Endothelial cell (in vitro differentiated cells): ENCODE data around the gene NFXL1. TPM values are rescaled to one million over a fixed set of nuclear protein-coding genes. Genes with fewer than 3 reads are reported as not detected.

Experiments used
- DNase-seq: peaks from one replicate; pipeline ENCODE4 v3.0.0; 2021; ENCODE audit warnings: low spot score
- H3K27ac Mint-ChIP-seq: one replicate; pipeline ENCODE4 v1.8.0; 2021; ENCODE audit warnings: mixed read lengths, inconsistent platforms; ENCODE audit not compliant: unreplicated experiment
- H3K27me3 Mint-ChIP-seq: one replicate; pipeline ENCODE4 v1.8.0; 2021; ENCODE audit warnings: mild to moderate bottlenecking, moderate library complexity, mixed read lengths, inconsistent platforms; ENCODE audit not compliant: unreplicated experiment
- H3K36me3 Mint-ChIP-seq: one replicate; pipeline ENCODE4 v1.8.0; 2021; ENCODE audit warnings: mild to moderate bottlenecking, low read depth, mixed read lengths, inconsistent platforms; ENCODE audit not compliant: unreplicated experiment
- H3K4me1 Mint-ChIP-seq: one replicate; pipeline ENCODE4 v1.8.0; 2021; ENCODE audit warnings: mild to moderate bottlenecking, mixed read lengths, inconsistent platforms; ENCODE audit not compliant: unreplicated experiment
- H3K4me3 Mint-ChIP-seq: one replicate; pipeline ENCODE4 v1.8.0; 2021; ENCODE audit warnings: mild to moderate bottlenecking, mixed read lengths, inconsistent platforms; ENCODE audit not compliant: unreplicated experiment
- H3K9me3 Mint-ChIP-seq: one replicate; pipeline ENCODE4 v1.8.0; 2021; ENCODE audit warnings: mixed read lengths, inconsistent platforms; ENCODE audit not compliant: unreplicated experiment
- CTCF ChIP-seq: fragments of 200-600 bp; sonication (generic); IDR thresholded peaks from one replicate; pipeline ENCODE4 v1.5.0; 2021; ENCODE audit warnings: antibody characterized with exemption; ENCODE audit not compliant: unreplicated experiment
- total RNA-seq: library from RNA; stranded (reverse); fragmentation: NEBNext Ultra II Directional; extraction: Animal tissue kit (Norgen Biotek cat#: 25700); gene quantifications from one replicate; pipeline ENCODE4 v1.2.1, GENCODE V29; 2021; ENCODE audit not compliant: unreplicated experiment

Gene NFXL1
- total RNA-seq, 1 donor from 2014 or later = 20.0 TPM

DNA sequence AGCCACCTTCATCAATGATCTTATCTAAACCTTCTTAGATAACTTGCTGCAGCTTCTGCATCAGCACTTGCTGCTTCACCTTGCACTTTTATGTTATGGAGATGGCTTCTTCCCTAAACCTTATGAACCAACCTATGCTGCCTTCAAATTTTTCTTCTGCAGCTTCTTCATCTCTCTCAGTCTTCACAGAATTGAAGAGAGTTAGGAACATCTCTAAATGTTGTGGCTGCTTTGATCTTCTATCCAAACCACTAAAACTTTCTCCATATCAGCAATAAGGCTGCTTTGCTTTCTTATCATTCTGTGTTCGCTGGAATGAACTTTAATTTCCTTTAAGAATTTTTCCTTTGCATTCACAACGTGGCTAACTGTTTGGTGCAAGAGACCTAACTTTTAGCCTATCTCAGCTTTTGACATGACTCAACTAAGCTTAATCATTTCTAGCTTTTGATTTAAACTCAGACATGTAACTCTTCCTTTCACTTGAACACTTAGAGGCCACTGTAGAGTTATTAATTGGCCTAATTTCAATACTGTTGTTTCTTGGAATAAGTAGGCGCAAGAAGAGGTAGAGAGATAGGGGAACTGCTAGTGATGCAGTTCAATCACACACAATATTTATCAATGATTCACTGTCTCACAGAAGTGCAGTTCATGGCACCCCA is 40.4 kb downstream of the NFXL1 start:
- H3K4me1 Mint-ChIP-seq = no peaks in the 10 kb centered on the region
- no peak for DNase-seq
- peaks cover 40% of the 10 kb centered on the region for H3K36me3 Mint-ChIP-seq
- no peak overlapping the region for H3K27ac Mint-ChIP-seq
- peaks cover 2% of the 10 kb centered on the region for H3K27me3 Mint-ChIP-seq
- H3K9me3 Mint-ChIP-seq = no peaks in the 10 kb centered on the region
- peak overlapping the region; percentile 37 for H3K4me3 Mint-ChIP-seq
- no peak for TF ChIP-seq CTCF

DNA sequence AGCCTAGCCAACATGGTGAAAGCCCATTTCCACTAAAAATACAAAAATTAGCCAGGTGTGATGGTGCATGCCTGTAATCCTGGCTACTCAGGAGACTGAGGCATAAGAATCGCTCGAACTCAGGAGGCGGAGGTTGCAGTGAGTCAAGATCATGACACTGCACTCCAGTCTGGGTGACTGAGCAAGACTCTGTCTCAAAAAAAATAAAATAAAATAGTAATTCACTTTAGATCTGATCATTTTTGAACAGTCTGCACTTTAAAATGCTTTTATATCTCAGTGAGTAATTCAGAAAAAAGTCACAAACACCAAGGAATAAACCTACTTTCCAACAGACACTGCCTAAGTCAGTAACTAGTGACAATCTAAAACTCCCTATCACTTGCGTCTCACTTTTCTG is 50.9 kb downstream of the NFXL1 start:
- Mint-ChIP-seq H3K9me3 (no peaks in the 10 kb centered on the region), H3K4me3 (no peak overlapping the region), H3K36me3 (no peaks in the 10 kb centered on the region), H3K4me1 (peaks cover 3% of the 10 kb centered on the region), H3K27me3 (peaks cover 3% of the 10 kb centered on the region), H3K27ac (no peak overlapping the region)
- no peak for TF ChIP-seq CTCF
- no peak for DNase-seq

DNA sequence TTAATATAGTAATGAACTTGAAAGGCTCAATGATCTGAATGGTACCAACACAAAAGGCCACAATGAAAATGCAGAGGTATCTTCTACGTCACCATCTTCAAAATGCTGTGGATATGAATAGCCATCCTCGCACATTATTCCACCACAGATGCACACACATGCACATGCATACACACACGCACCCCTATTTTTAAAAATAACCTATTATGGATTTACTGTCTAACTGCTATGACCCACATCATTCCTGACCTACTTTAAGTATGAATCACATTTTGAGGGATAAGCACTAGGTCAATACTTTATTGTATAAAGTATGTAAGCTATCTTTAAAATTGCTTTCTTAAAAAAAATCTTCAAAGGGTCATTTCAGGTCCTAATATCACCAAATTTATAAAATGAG is 52.1 kb downstream of the NFXL1 start:
- Mint-ChIP-seq H3K27ac (no peak overlapping the region), H3K27me3 (peaks cover 3% of the 10 kb centered on the region), H3K4me1 (peaks cover 3% of the 10 kb centered on the region), H3K36me3 (no peaks in the 10 kb centered on the region), H3K9me3 (no peaks in the 10 kb centered on the region), H3K4me3 (no peak overlapping the region)
- no peak for TF ChIP-seq CTCF
- no peak for DNase-seq

GRCh38 chr4:47860305-47860704 is 54.1 kb downstream of the NFXL1 start:
- H3K4me1 Mint-ChIP-seq = peaks cover 1% of the 10 kb centered on the region
- H3K27me3 Mint-ChIP-seq = peaks cover 2% of the 10 kb centered on the region
- no peak for DNase-seq
- H3K27ac Mint-ChIP-seq = no peak overlapping the region
- no peak overlapping the region for H3K4me3 Mint-ChIP-seq
- H3K36me3 Mint-ChIP-seq = no peaks in the 10 kb centered on the region
- TF ChIP-seq CTCF = no peak
- H3K9me3 Mint-ChIP-seq = no peaks in the 10 kb centered on the region

- Mint-ChIP-seq H3K9me3 (no peaks in the 10 kb centered on the region), H3K27ac (no peak overlapping the region), H3K36me3 (no peaks in the 10 kb centered on the region), H3K27me3 (no peaks in the 10 kb centered on the region), H3K4me3 (no peak overlapping the region), H3K4me1 (no peaks in the 10 kb centered on the region)
- no peak for TF ChIP-seq CTCF
- DNase-seq = no peak
Observed at GRCh38 chr4:47858006-47858405, 56.4 kb downstream of the NFXL1 start.
